ENCODE measurements around the gene HMX3. TPM values are rescaled to one million over a fixed set of nuclear protein-coding genes. Genes with fewer than 3 reads are reported as not detected.
"Not testable (repeated sequence)": the region's sequence is repeated elsewhere in the genome, so short reads cannot be mapped to it uniquely, and the experiment has no call there.

HMX3 gene
- total and polyA plus RNA-seq, 8 donors: 0.37 TPM; not detected in 7

DNA sequence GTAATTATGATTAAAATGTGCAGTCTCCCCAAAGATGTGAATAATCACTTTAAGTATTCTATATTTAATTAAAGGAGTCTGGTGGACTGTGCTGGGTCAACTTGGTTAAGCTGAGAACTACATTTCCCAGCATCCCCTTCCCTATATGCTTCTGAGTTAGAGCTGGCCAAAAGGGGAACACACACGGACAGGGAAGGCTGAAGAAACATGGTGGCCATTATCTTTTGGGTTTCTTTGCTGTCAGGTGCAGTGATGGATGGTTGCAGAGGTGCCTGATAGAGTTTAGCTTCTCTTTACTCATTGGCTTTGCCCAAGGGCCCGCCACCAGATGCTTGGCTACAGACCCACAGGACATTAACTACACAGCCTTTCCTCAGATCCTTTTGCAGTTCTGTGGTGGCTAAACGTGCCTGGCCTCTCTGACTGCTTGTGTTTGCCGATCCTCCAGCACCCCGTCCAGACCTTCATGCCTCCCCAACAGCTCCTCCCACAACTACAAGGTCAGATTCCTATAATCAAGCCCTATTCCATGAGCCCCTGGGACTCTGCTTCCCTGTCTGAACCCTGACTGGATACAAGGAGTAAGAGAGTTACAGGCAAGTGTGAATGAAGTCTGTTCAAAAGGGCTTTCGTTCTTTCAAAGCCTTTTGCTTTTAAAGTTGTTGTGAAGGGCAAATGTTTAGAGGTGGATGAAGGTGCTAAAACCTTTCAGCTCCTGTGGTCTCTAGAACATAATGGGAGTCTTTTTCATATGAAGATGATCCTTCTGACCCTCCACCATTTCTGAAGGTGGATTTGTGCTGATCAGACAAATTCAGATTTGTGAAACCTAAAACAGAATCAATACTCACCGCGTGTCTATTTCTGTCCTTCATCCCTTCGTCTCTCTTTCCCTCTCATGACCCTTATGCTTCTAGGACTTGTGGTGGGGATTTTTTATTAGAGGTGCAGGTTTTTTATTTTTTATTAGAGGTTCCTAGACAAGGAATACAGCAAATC lies 39.9 kb downstream of the HMX3 start:
- 69 to 81% (median 73%) methylated on average over 9 of the region's 9 CpGs for WGBS, 5 donors
- Histone ChIP-seq H3K4me3 (no peak overlapping the region), H3K36me3 (peaks cover 0 to 32% (median 8%) of the 10 kb centered on the region in 4 donors), H3K27me3 (no peaks in the 10 kb centered on the region), H3K27ac (no peak overlapping the region), H3K9me3 (no peaks in the 10 kb centered on the region), H3K4me1 (no peaks in the 10 kb centered on the region)
- TF ChIP-seq, protein P1, sequence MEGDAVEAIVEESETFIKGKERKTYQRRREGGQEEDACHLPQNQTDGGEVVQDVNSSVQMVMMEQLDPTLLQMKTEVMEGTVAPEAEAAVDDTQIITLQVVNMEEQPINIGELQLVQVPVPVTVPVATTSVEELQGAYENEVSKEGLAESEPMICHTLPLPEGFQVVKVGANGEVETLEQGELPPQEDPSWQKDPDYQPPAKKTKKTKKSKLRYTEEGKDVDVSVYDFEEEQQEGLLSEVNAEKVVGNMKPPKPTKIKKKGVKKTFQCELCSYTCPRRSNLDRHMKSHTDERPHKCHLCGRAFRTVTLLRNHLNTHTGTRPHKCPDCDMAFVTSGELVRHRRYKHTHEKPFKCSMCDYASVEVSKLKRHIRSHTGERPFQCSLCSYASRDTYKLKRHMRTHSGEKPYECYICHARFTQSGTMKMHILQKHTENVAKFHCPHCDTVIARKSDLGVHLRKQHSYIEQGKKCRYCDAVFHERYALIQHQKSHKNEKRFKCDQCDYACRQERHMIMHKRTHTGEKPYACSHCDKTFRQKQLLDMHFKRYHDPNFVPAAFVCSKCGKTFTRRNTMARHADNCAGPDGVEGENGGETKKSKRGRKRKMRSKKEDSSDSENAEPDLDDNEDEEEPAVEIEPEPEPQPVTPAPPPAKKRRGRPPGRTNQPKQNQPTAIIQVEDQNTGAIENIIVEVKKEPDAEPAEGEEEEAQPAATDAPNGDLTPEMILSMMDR (IDR thresholded peaks at IDR 0.05): no peak
- TF ChIP-seq POLR2A (IDR thresholded peaks at IDR 0.05): no peak
- TF ChIP-seq EP300 (IDR thresholded peaks at IDR 0.05): no peak
- no peak for TF ChIP-seq POLR2AphosphoS5 (IDR thresholded peaks at IDR 0.05)
- intact Hi-C loops (cut with DNase I; ENCODE audit: low total_unique reads): no loop called here
- no peak for DNase-seq

DNA sequence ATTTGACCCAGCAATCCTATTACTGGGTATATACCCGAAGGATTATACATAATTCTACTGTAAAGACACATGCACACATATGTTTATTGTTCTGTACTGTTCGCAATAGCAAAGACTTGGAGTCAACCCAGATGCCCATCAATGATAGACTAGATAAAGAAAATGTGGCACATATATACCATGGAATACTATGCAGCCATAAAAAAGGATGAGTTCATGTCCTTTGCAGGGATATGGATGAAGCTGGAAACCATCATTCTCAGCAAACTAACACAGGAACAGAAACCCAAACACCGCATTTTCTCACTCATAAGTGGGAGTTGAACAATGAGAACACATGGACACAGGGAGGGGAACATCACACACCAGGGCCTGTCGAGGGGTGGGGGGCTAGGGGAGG lies 42.6 kb downstream of the HMX3 start:
- H3K9me3 ChIP-seq; H3K4me3 ChIP-seq; intact Hi-C loops (cut with DNase I; ENCODE audit: low total_unique reads); DNase-seq; H3K4me1 ChIP-seq; H3K27me3 ChIP-seq; H3K27ac ChIP-seq: not testable (repeated sequence)
- 91 to 97% (median 96%) methylated on average over 4 of the region's 4 CpGs for WGBS, 5 donors
- peaks cover 0 to 25% (median 6%) of the 10 kb centered on the region in 4 donors for H3K36me3 ChIP-seq

DNA sequence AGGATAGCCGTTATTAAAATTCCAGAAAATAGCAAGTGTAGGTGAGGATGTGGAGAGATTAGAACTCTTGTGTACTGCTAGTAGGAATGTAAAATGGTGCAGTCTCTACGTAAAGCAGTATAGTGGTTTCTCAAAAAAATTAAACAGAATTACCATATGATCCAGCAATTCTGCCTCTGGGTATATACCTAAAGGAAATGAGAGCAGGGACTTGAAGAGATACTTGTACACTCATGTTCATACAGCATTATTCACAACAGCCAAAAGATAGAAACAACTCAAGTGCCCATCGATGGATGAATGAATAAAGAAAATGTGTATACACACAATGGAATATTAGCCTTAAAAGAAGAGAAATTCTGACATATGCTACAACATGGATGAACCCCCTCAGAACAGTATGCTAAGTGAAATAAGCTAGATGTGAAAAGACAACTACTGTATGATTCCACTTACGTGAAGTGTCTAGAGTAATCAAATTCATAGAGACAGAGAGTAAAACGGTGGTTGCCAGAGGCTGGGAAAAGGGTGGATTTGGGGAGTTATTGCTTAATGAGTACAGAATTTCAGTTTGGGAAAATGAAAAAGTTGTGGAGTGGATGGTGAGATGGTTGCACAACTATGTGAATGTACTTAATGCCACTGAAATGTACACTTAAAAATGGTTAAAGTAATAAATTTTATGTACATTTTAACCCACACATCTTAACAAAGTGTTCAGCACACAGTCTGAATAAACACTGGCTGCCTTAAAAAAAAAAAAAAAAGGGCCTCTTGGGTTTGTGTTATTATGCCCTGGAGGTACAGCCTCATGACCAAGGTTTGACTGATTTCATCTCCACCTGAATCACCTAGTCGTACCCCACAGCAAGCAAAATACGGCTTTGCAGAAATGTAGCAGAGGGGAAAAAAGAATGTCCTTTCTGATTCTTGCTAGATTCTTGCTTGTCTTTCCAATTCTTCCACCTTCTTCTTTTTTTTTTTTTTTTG lies 44.6 kb downstream of the HMX3 start:
- intact Hi-C loops (cut with DNase I; ENCODE audit: low total_unique reads): no loop called here
- no peak for DNase-seq
- WGBS, 5 donors: 90 to 92% (median 91%) methylated on average over 7 of the region's 7 CpGs
- Histone ChIP-seq H3K4me3 (no peak overlapping the region), H3K9me3 (peaks cover 0 to 25% (median 13%) of the 10 kb centered on the region in 4 donors), H3K4me1 (no peaks in the 10 kb centered on the region), H3K27ac (no peak overlapping the region), H3K27me3 (no peaks in the 10 kb centered on the region), H3K36me3 (peaks cover 0 to 35% (median 8%) of the 10 kb centered on the region in 4 donors)
- TF ChIP-seq, protein P1 (IDR thresholded peaks at IDR 0.05): no peak
- no peak for TF ChIP-seq POLR2AphosphoS5 (IDR thresholded peaks at IDR 0.05)

DNA sequence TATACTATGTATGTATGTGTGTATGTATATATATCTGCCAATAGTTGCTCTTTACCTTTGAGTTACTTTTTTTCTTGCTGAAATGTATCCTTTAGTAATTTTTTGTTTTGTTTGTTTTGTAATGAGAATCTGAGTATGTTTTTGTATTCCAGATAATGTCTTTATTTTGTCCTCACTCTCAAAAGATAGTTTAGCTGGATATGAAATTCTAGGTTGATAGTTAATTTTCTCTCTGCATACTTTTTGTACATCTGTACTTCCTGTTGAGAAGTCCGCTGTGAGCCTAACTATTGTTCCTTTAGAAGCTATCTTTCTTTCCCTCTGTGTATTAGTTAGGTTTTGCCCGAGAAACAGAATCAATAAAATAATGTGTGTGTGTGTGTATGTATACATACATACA lies 48.0 kb downstream of the HMX3 start:
- intact Hi-C loops (cut with DNase I; ENCODE audit: low total_unique reads): no loop called here
- TF ChIP-seq EP300 (IDR thresholded peaks at IDR 0.05) (no peak), POLR2AphosphoS5 (IDR thresholded peaks at IDR 0.05) (no peak), POLR2A (IDR thresholded peaks at IDR 0.05) (no peak)
- TF ChIP-seq, protein P1 (IDR thresholded peaks at IDR 0.05): no peak
- Histone ChIP-seq H3K4me1 (no peaks in the 10 kb centered on the region), H3K9me3 (peaks cover 0 to 30% (median 16%) of the 10 kb centered on the region in 4 donors), H3K27ac (no peak overlapping the region), H3K27me3 (no peaks in the 10 kb centered on the region), H3K4me3 (no peak overlapping the region), H3K36me3 (peaks cover 0 to 36% (median 13%) of the 10 kb centered on the region in 4 donors)
- DNase-seq: no peak
- 97 to 100% (median 99%) methylated on average over 2 of the region's 2 CpGs for WGBS, 5 donors
